IPS-NIHi7 (cell line): ENCODE measurements around the gene SEMA4C.
"Not testable (repeated sequence)": the region's sequence is repeated elsewhere in the genome, so short reads cannot be mapped to it uniquely, and the experiment has no call there.

Source experiments
- DNase-seq: peaks from one replicate; pipeline ENCODE4 v3.0.0; 2012; ENCODE audit warnings: mixed read lengths; ENCODE audit errors: extremely low spot score

SEMA4C gene

GRCh38 chr2:96897491-96898134 is 27.7 kb upstream of the SEMA4C start:
- DNase-seq, result no peak

- DNase-seq, result no peak
These were observed 26.1 kb upstream of the SEMA4C start for GRCh38 chr2:96895746-96896651.

GRCh38 chr2:96895032-96895745 is 25.3 kb upstream of the SEMA4C start:
- DNase-seq, result no peak

GRCh38 chr2:96894151-96894531 is 24.3 kb upstream of the SEMA4C start:
- no peak for DNase-seq

- DNase-seq, result no peak
These were observed 23.6 kb upstream of the SEMA4C start for GRCh38 chr2:96893289-96894150.

GRCh38 chr2:96891591-96892333 is 21.9 kb upstream of the SEMA4C start:
- peak; percentile 71 for DNase-seq

- no peak for DNase-seq
These were observed 21.0 kb upstream of the SEMA4C start for GRCh38 chr2:96890726-96891385.

- no peak for DNase-seq
These were observed 20.4 kb upstream of the SEMA4C start for GRCh38 chr2:96890252-96890651.

GRCh38 chr2:96889502-96889901 is 19.6 kb upstream of the SEMA4C start:
- not testable (repeated sequence) for DNase-seq

- no peak for DNase-seq
These were observed 18.5 kb upstream of the SEMA4C start for GRCh38 chr2:96888072-96889011.

- no peak for DNase-seq
These were observed 17.7 kb upstream of the SEMA4C start for GRCh38 chr2:96887493-96888012.

GRCh38 chr2:96885432-96886347 is 15.8 kb upstream of the SEMA4C start:
- no peak for DNase-seq

- DNase-seq, result no peak
These were observed 14.6 kb upstream of the SEMA4C start for GRCh38 chr2:96884299-96885094.

- no peak for DNase-seq
These were observed 13.4 kb upstream of the SEMA4C start for GRCh38 chr2:96883306-96883705.

GRCh38 chr2:96882906-96883305 is 13.0 kb upstream of the SEMA4C start:
- no peak for DNase-seq

- DNase-seq, result no peak
These were observed 12.3 kb upstream of the SEMA4C start for GRCh38 chr2:96882230-96882629.
